GM23338 (cell line): ENCODE results near the gene DAGLB. TPM values are rescaled to one million over a fixed set of nuclear protein-coding genes. Genes with fewer than 3 reads are reported as not detected.

ENCODE experiments used
- ATAC-seq: fragments of 200-7000 bp; cut with Tn5 transposase; 3 replicates; pipeline ENCODE4 v1.9.1; 2020
- DNase-seq: peaks from one replicate; pipeline ENCODE4 v3.0.0-alpha.2; 2015; ENCODE audit warnings: low spot score
- H2AFZ ChIP-seq: fragments of 200-600 bp; sonication (generic); 2 replicates; pipeline ENCODE4 v1.8.0; 2016; ENCODE audit warnings: antibody characterized with exemption, mild to moderate bottlenecking, moderate library complexity
- H3F3A ChIP-seq: fragments of 200-600 bp; sonication (generic); replicated peaks from 2 replicates; pipeline ENCODE4 v1.8.0; 2017; ENCODE audit warnings: antibody characterized with exemption, mixed run types, low read depth
- H3K27ac ChIP-seq: fragments of 200-600 bp; sonication (generic); 2 replicates; pipeline ENCODE4 v1.6.1; 2016; ENCODE audit warnings: low read depth
- H3K27me3 ChIP-seq: fragments of 200-600 bp; sonication (generic); 2 replicates; pipeline ENCODE4 v1.8.0; 2016; ENCODE audit warnings: mild to moderate bottlenecking, mixed run types, moderate library complexity; ENCODE audit not compliant: insufficient read depth
- H3K36me3 ChIP-seq: fragments of 200-600 bp; sonication (generic); 2 replicates; pipeline ENCODE4 v1.8.0; 2016; ENCODE audit warnings: mild to moderate bottlenecking; ENCODE audit not compliant: insufficient read depth
- H3K4me1 ChIP-seq: fragments of 200-600 bp; sonication (generic); 2 replicates; pipeline ENCODE4 v1.8.0; 2016; ENCODE audit warnings: mild to moderate bottlenecking, moderate library complexity; ENCODE audit not compliant: insufficient read depth
- H3K4me2 ChIP-seq: fragments of 200-600 bp; sonication (generic); 2 replicates; pipeline ENCODE4 v1.7.1; 2017; ENCODE audit warnings: mixed run types
- H3K4me3 ChIP-seq: fragments of 200-600 bp; sonication (generic); 2 replicates; pipeline ENCODE4 v1.6.1; 2016; ENCODE audit warnings: mixed run types
- H3K79me2 ChIP-seq: fragments of 200-600 bp; sonication (generic); replicated peaks from 2 replicates; pipeline ENCODE4 v1.8.0; 2017; ENCODE audit warnings: mild to moderate bottlenecking; ENCODE audit not compliant: insufficient read depth
- H3K9me2 ChIP-seq: fragments of 200-600 bp; sonication (generic); 2 replicates; pipeline ENCODE4 v1.8.0; 2017; ENCODE audit not compliant: insufficient read depth
- H4K20me1 ChIP-seq: fragments of 200-600 bp; sonication (generic); replicated peaks from 2 replicates; pipeline ENCODE4 v1.8.0; 2017; ENCODE audit warnings: mild to moderate bottlenecking; ENCODE audit not compliant: insufficient read depth
- H3K27ac Mint-ChIP-seq: 2 replicates; pipeline ENCODE4 v1.8.0; 2020; ENCODE audit warnings: inconsistent platforms, mild to moderate bottlenecking, moderate library complexity, mixed read lengths
- H3K27me3 Mint-ChIP-seq: 3 replicates; pipeline ENCODE4 v1.8.0; 2022; ENCODE audit warnings: low read depth, mild to moderate bottlenecking, moderate library complexity, mixed read lengths, inconsistent platforms; ENCODE audit not compliant: insufficient read depth, poor library complexity
- H3K36me3 Mint-ChIP-seq: 3 replicates; pipeline ENCODE4 v1.8.0; 2021; ENCODE audit warnings: low read depth, mild to moderate bottlenecking, inconsistent platforms, moderate library complexity, mixed read lengths
- H3K4me1 Mint-ChIP-seq: 3 replicates; pipeline ENCODE4 v1.8.0; 2020; ENCODE audit warnings: mild to moderate bottlenecking, inconsistent platforms, mixed read lengths
- H3K4me3 Mint-ChIP-seq: 3 replicates; pipeline ENCODE4 v1.8.0; 2021; ENCODE audit warnings: moderate library complexity, mild to moderate bottlenecking, inconsistent platforms, mixed read lengths
- H3K9me3 Mint-ChIP-seq: 3 replicates; pipeline ENCODE4 v1.8.0; 2020; ENCODE audit warnings: moderate library complexity, mild to moderate bottlenecking, inconsistent platforms, mixed read lengths
- CREB1 ChIP-seq: fragments of 250-450 bp; sonication (Bioruptor Pico); IDR thresholded peaks from 2 replicates; pipeline ENCODE4 v1.5.0; 2020; ENCODE audit warnings: low read depth, mild to moderate bottlenecking, moderate library complexity
- EZH2 ChIP-seq: fragments of 200-600 bp; sonication (generic); IDR thresholded peaks from one replicate; pipeline ENCODE4 v1.8.0; 2017; ENCODE audit warnings: antibody characterized with exemption, mild to moderate bottlenecking, low read depth; ENCODE audit not compliant: unreplicated experiment
- EZH2phosphoT487 ChIP-seq: fragments of 200-600 bp; sonication (generic); IDR thresholded peaks from one replicate; pipeline ENCODE4 v1.8.1; 2018; ENCODE audit warnings: antibody characterized with exemption; ENCODE audit not compliant: unreplicated experiment
- JUNB ChIP-seq: IDR thresholded peaks from one replicate; pipeline ENCODE4 v1.6.1; 2016; ENCODE audit warnings: antibody characterized with exemption; ENCODE audit not compliant: unreplicated experiment
- NANOG ChIP-seq: IDR thresholded peaks from 2 replicates; pipeline ENCODE4 v1.6.1; 2016; ENCODE audit warnings: antibody characterized with exemption, borderline replicate concordance
- STAT1 ChIP-seq: IDR thresholded peaks from one replicate; pipeline ENCODE4 v1.6.1; 2016; ENCODE audit warnings: antibody characterized with exemption; ENCODE audit not compliant: unreplicated experiment
- ZNF331 ChIP-seq: fragments of 250-450 bp; sonication (Bioruptor Pico); IDR thresholded peaks from 2 replicates; pipeline ENCODE4 v1.5.0; 2020; ENCODE audit warnings: low read depth, mild to moderate bottlenecking, moderate library complexity
- polyA plus RNA-seq: library from polyadenylated mRNA; unstranded; fragments of >200 nt; fragmentation: Nextera tagmentation; extraction: Ambion mirVana; gene quantifications from 2 replicates; pipeline ENCODE4 v1.2.1, GENCODE V29; 2016
- total RNA-seq: library from RNA; depleted of rRNA; stranded (reverse); fragments of >200 nt; shearing (Covaris generic); gene quantifications from 2 replicates; pipeline ENCODE4 v1.2.3, GENCODE V29; 2014
- TF ChIP-seq, protein P1 (sequence below): IDR thresholded peaks from 2 replicates; pipeline ENCODE4 v1.6.1; 2016; ENCODE audit warnings: antibody characterized with exemption
- TF ChIP-seq, protein P2 (sequence below), 2 experiments: fragments of 200-600 bp in 1 of 2; sonication (generic) in 1 of 2; conservative IDR thresholded peaks; 2 replicates each; pipeline versions ENCODE4 v1.5.1 to v1.6.1; 2016 to 2017; ENCODE audit warnings: antibody characterized with exemption in 2 of 2, low read depth in 2 of 2, mild to moderate bottlenecking in 2 of 2, moderate library complexity in 1 of 2
- TF ChIP-seq, protein P3 (sequence below): IDR thresholded peaks from one replicate; pipeline ENCODE4 v1.6.1; 2018; ENCODE audit warnings: antibody characterized with exemption; ENCODE audit not compliant: unreplicated experiment

The DAGLB gene
- total and polyA plus RNA-seq, 2 experiments from 2014 or later = 13.8 to 26.0 TPM

DNA sequence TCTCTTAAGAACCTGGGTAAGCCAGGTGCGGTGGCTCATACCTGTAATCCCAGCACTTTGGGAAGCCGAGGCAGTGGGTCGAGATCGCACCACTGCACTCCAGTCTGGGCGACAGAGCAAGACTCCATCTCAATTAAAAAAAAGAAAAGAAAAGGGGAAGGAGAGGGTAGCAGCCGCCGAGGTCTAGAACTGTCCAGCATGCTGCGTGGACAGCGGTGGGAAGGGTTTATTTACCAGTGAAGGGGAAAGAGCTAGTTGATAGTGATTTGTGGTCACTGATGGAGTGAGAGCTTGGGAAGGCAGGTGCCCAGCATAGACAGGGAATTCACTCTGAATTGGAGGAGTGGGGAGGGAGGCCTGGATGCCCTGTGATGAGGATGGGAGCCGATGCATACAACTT lies 43.4 kb upstream of the DAGLB start:
- TF ChIP-seq NANOG (no peak), CREB1 (CRISPR knock-in tag) (no peak), EZH2phosphoT487 (no peak), JUNB (no peak), EZH2 (no peak), ZNF331 (CRISPR knock-in tag) (no peak), STAT1 (no peak)
- TF ChIP-seq, protein P1, sequence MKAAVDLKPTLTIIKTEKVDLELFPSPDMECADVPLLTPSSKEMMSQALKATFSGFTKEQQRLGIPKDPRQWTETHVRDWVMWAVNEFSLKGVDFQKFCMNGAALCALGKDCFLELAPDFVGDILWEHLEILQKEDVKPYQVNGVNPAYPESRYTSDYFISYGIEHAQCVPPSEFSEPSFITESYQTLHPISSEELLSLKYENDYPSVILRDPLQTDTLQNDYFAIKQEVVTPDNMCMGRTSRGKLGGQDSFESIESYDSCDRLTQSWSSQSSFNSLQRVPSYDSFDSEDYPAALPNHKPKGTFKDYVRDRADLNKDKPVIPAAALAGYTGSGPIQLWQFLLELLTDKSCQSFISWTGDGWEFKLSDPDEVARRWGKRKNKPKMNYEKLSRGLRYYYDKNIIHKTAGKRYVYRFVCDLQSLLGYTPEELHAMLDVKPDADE = no peak
- TF ChIP-seq, protein P2, sequence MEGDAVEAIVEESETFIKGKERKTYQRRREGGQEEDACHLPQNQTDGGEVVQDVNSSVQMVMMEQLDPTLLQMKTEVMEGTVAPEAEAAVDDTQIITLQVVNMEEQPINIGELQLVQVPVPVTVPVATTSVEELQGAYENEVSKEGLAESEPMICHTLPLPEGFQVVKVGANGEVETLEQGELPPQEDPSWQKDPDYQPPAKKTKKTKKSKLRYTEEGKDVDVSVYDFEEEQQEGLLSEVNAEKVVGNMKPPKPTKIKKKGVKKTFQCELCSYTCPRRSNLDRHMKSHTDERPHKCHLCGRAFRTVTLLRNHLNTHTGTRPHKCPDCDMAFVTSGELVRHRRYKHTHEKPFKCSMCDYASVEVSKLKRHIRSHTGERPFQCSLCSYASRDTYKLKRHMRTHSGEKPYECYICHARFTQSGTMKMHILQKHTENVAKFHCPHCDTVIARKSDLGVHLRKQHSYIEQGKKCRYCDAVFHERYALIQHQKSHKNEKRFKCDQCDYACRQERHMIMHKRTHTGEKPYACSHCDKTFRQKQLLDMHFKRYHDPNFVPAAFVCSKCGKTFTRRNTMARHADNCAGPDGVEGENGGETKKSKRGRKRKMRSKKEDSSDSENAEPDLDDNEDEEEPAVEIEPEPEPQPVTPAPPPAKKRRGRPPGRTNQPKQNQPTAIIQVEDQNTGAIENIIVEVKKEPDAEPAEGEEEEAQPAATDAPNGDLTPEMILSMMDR (conservative IDR thresholded peaks at IDR 0.05; ENCODE audit: low read depth in 2 of 2) = no peak
- TF ChIP-seq, protein P3, sequence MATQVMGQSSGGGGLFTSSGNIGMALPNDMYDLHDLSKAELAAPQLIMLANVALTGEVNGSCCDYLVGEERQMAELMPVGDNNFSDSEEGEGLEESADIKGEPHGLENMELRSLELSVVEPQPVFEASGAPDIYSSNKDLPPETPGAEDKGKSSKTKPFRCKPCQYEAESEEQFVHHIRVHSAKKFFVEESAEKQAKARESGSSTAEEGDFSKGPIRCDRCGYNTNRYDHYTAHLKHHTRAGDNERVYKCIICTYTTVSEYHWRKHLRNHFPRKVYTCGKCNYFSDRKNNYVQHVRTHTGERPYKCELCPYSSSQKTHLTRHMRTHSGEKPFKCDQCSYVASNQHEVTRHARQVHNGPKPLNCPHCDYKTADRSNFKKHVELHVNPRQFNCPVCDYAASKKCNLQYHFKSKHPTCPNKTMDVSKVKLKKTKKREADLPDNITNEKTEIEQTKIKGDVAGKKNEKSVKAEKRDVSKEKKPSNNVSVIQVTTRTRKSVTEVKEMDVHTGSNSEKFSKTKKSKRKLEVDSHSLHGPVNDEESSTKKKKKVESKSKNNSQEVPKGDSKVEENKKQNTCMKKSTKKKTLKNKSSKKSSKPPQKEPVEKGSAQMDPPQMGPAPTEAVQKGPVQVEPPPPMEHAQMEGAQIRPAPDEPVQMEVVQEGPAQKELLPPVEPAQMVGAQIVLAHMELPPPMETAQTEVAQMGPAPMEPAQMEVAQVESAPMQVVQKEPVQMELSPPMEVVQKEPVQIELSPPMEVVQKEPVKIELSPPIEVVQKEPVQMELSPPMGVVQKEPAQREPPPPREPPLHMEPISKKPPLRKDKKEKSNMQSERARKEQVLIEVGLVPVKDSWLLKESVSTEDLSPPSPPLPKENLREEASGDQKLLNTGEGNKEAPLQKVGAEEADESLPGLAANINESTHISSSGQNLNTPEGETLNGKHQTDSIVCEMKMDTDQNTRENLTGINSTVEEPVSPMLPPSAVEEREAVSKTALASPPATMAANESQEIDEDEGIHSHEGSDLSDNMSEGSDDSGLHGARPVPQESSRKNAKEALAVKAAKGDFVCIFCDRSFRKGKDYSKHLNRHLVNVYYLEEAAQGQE = no peak
- ATAC-seq = no peak
- peaks cover 15% of the 10 kb centered on the region for H3K9me3 Mint-ChIP-seq
- Histone ChIP-seq H3F3A (no peaks in the 10 kb centered on the region), H3K4me2 (no peak overlapping the region), H3K27ac (no peak overlapping the region), H4K20me1 (no peaks in the 10 kb centered on the region), H3K4me3 (no peak overlapping the region), H3K27me3 (no peaks in the 10 kb centered on the region), H2AFZ (no peak overlapping the region), H3K9me2 (0 out of 2 replicates have a peak, but pooled peaks cover 3% of the 10 kb centered on the region), H3K4me1 (no peaks in the 10 kb centered on the region), H3K79me2 (no peaks in the 10 kb centered on the region), H3K36me3 (no peaks in the 10 kb centered on the region)
- peaks cover 5% of the 10 kb centered on the region; the same call in 1 of the 3 replicates for H3K36me3 Mint-ChIP-seq
- H3K4me1 Mint-ChIP-seq = no peaks in the 10 kb centered on the region
- DNase-seq = no peak
- no peak overlapping the region; the same call in 2 of the 3 replicates for H3K4me3 Mint-ChIP-seq
- no peak overlapping the region for H3K27ac Mint-ChIP-seq
- peaks cover 3% of the 10 kb centered on the region for H3K27me3 Mint-ChIP-seq
